Stomach (tissue), 4 donors: Measurements from ENCODE around the gene PYROXD2.

Experiments
- EP300 ChIP-seq: sonication (generic); formaldehyde crosslinking; IDR thresholded peaks from one replicate; pipeline ENCODE4 v1.6.1; 2017; ENCODE audit warnings: antibody characterized with exemption
- POLR2A ChIP-seq, 4 donors: fragments of 450-650 bp; IDR thresholded peaks; one replicate each; pipeline ENCODE4 v1.6.1; 2016; ENCODE audit warnings: antibody characterized with exemption in 4 of 4, control low read depth in 2 of 4, mild to moderate bottlenecking in 1 of 4, moderate library complexity in 1 of 4
- POLR2AphosphoS5 ChIP-seq, 3 donors: sonication (generic); formaldehyde crosslinking; IDR thresholded peaks; one replicate each; pipeline ENCODE4 v1.6.1; 2016; ENCODE audit warnings: antibody characterized with exemption in 3 of 3
- TF ChIP-seq, protein P1 (sequence below), 7 experiments: fragments of 450-650 bp in 4 of 7; fragments of 200-600 bp in 3 of 7; sonication (generic) in 3 of 7; IDR thresholded peaks; one replicate each; pipeline ENCODE4 v1.5.1; 2016 to 2019; ENCODE audit warnings: antibody characterized with exemption in 7 of 7, control low read depth in 2 of 7, mild to moderate bottlenecking in 1 of 7

DNA sequence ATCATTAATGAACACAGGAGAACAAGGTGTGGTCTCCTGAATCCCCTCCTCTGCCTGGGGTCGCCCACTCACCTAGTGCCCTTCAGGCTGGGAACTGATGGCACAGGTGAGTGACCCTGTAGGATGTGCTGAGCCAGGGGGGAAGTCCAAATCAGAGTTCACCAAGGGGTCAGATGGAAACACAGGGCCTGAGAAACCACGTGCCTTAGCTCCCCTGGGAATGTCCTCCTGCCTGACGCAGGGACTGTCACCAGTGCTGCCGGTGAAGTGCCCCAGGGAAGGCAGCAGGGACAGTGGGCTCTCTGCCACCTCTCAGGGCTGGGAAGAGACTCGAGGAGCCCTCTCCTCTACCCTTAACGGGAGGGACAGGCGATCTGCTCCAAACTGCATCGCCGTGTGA lies 5.8 kb upstream of the PYROXD2 start:
- TF ChIP-seq POLR2A (IDR thresholded peaks at IDR 0.05) (no peak), POLR2AphosphoS5 (IDR thresholded peaks at IDR 0.05) (no peak), EP300 (no peak)
- TF ChIP-seq, protein P1, sequence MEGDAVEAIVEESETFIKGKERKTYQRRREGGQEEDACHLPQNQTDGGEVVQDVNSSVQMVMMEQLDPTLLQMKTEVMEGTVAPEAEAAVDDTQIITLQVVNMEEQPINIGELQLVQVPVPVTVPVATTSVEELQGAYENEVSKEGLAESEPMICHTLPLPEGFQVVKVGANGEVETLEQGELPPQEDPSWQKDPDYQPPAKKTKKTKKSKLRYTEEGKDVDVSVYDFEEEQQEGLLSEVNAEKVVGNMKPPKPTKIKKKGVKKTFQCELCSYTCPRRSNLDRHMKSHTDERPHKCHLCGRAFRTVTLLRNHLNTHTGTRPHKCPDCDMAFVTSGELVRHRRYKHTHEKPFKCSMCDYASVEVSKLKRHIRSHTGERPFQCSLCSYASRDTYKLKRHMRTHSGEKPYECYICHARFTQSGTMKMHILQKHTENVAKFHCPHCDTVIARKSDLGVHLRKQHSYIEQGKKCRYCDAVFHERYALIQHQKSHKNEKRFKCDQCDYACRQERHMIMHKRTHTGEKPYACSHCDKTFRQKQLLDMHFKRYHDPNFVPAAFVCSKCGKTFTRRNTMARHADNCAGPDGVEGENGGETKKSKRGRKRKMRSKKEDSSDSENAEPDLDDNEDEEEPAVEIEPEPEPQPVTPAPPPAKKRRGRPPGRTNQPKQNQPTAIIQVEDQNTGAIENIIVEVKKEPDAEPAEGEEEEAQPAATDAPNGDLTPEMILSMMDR (IDR thresholded peaks at IDR 0.05) = no peak
